Activated naive CD4-positive, alpha-beta T cell treated with anti-CD3 and anti-CD28 coated beads, Interleukin-2, amount 50 U/mL, for 24 hours (primary cell): ENCODE data around the gene PRRX2.
A peak's percentile ranks its signal among the peaks of the same experiment; 100 is the strongest.

Source experiments
- H3K27ac Mint-ChIP-seq: one replicate; pipeline ENCODE4 v1.8.0; 2021; ENCODE audit warnings: mild to moderate bottlenecking, mixed read lengths
- H3K27me3 Mint-ChIP-seq: one replicate; pipeline ENCODE4 v1.8.0; 2021; ENCODE audit warnings: mixed read lengths
- H3K36me3 Mint-ChIP-seq: one replicate; pipeline ENCODE4 v1.8.0; 2021; ENCODE audit warnings: mixed read lengths
- H3K4me1 Mint-ChIP-seq: one replicate; pipeline ENCODE4 v1.8.0; 2021; ENCODE audit warnings: mixed read lengths
- H3K4me3 Mint-ChIP-seq: one replicate; pipeline ENCODE4 v1.8.0; 2021; ENCODE audit warnings: mild to moderate bottlenecking, mixed read lengths
- H3K9me3 Mint-ChIP-seq: one replicate; pipeline ENCODE4 v1.8.0; 2021; ENCODE audit warnings: mixed read lengths

The PRRX2 gene

DNA sequence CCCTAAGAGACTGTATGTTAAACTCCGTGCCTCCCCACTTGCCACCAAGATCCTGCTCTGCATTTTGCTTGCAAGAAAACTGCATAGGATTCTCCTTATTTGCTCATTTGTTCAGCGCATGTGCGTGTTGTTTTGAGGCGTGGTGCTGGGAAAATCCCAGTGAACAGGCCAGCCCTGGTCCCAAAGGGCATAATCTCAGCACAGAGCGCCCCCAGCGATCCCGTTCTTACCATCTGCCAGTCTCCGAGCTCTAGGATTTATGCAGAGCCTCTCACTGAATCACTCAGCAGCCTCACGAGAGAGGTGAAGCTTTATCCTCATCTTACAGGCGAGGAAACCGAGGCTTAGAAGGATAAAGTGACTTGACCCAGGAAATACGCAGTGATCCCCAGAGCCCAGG, 11.5 kb downstream of the PRRX2 start:
- Mint-ChIP-seq H3K4me1 (no peaks in the 10 kb centered on the region), H3K4me3 (no peak overlapping the region), H3K36me3 (no peaks in the 10 kb centered on the region), H3K27ac (no peak overlapping the region), H3K9me3 (no peaks in the 10 kb centered on the region), H3K27me3 (peaks cover 7% of the 10 kb centered on the region)

DNA sequence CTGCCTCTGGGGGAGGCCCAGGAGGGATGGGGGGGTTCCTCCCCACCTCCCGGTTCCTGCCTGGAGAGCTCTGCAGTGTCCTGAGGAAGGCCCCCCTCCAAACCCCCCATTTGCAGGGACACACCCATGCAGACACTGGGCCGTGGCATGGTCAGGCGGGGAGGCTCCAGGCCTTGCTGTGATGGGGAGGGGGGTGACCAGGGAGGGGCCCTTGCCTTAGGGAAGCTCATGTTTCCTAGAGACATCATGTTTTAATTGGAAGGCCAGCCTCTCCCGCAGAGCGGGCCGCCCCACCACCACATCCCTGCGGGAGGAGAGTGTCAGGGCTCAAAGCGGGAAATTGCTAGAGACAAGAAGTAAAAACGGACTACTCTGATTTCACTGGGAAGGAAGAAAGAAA, 12.0 kb downstream of the PRRX2 start:
- H3K4me3 Mint-ChIP-seq = no peak overlapping the region
- H3K4me1 Mint-ChIP-seq = no peaks in the 10 kb centered on the region

DNA sequence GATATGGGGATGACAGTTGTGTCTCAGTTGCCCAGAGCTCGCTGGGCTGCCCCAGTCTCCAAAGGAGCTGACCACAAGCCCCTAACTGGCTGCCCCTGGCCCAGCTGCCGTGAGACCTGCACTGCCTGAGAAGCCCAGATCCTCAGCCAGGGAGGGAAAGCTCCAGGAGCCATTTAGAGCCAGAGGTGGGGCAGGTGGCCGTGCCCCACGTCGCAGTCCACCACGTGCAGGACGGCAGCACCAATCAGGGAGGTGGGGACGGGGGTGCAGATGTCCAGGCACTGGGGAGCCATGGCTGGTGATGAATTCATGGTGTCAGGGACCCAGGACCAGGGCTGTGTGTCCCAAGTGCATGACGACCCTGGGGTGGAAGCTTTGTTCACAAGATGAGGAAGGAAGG, 13.4 kb downstream of the PRRX2 start:
- Mint-ChIP-seq H3K27me3 (peaks cover 9% of the 10 kb centered on the region), H3K4me1 (no peaks in the 10 kb centered on the region), H3K9me3 (no peaks in the 10 kb centered on the region), H3K36me3 (no peaks in the 10 kb centered on the region), H3K27ac (no peak overlapping the region), H3K4me3 (no peak overlapping the region)

More for the DNA sequence above, 12.0 kb downstream of the PRRX2 start:
- Mint-ChIP-seq H3K9me3 (no peaks in the 10 kb centered on the region), H3K36me3 (no peaks in the 10 kb centered on the region), H3K27ac (no peak overlapping the region), H3K27me3 (peaks cover 9% of the 10 kb centered on the region)

DNA sequence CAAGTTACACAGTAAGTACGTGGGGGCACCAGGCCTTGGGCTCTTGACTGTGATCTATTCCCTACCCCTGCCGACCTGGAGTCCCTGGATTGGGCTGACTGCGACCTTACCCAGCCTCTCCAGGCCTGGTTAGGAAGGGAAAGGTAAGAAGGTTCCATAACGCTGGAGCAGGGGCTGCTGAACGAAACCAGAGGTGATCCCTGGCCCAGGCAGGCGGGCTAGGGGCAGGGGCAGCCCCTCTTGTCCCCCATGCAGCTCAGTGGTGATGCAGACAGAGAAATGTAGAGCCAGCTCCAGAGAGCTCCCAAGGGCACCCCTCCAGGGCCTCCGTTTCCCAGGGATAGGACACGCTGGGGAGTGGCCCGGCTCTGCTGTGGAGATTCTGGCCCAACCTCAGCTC, 14.1 kb downstream of the PRRX2 start:
- H3K27me3 Mint-ChIP-seq = peaks cover 9% of the 10 kb centered on the region
- no peak overlapping the region for H3K4me3 Mint-ChIP-seq
- no peaks in the 10 kb centered on the region for H3K36me3 Mint-ChIP-seq
- no peaks in the 10 kb centered on the region for H3K9me3 Mint-ChIP-seq
- H3K27ac Mint-ChIP-seq = no peak overlapping the region
- no peaks in the 10 kb centered on the region for H3K4me1 Mint-ChIP-seq

DNA sequence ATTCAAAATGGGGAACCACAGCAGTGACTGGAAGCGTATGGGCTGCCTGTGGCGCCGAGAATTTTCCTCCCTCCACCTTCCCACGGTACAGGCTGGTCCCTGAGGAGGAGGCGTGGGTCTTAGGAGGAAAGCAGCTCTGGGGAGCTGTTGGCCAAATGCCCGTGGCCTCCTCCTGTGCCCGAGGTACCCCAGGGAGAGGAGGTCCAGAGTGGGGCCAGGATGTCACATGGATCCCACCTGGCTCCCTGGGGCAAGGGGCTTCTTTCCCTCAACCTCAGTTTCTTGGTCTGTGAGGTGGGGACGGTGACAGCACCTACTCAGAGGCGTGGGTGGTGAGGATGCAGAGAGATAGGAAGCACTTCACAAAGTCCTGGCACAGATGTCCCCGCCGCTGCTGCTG, 16.5 kb downstream of the PRRX2 start:
- Mint-ChIP-seq H3K4me1 (no peaks in the 10 kb centered on the region), H3K27ac (no peak overlapping the region), H3K27me3 (peaks cover 8% of the 10 kb centered on the region), H3K36me3 (no peaks in the 10 kb centered on the region), H3K9me3 (no peaks in the 10 kb centered on the region), H3K4me3 (no peak overlapping the region)

DNA sequence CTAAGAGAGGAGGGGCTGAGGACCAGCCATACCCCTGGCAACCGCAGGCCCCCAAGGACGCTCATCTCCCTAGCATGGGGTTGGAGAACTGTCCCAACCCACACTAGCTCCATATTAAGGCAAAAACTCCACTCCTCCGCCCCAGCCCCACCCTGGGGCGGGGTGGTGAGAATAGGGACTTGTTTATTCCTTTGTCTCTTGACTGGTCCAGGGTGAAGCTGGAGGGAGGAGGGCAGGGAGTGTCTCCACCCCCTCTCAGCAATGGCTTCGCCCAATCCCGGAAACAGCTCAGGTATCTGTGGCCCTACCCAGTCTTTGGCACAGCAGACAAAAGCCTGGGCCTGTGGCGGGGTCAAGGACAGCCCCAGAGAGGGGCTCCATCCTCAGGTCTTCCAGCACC, 16.9 kb downstream of the PRRX2 start:
- H3K27me3 Mint-ChIP-seq = peaks cover 6% of the 10 kb centered on the region

DNA sequence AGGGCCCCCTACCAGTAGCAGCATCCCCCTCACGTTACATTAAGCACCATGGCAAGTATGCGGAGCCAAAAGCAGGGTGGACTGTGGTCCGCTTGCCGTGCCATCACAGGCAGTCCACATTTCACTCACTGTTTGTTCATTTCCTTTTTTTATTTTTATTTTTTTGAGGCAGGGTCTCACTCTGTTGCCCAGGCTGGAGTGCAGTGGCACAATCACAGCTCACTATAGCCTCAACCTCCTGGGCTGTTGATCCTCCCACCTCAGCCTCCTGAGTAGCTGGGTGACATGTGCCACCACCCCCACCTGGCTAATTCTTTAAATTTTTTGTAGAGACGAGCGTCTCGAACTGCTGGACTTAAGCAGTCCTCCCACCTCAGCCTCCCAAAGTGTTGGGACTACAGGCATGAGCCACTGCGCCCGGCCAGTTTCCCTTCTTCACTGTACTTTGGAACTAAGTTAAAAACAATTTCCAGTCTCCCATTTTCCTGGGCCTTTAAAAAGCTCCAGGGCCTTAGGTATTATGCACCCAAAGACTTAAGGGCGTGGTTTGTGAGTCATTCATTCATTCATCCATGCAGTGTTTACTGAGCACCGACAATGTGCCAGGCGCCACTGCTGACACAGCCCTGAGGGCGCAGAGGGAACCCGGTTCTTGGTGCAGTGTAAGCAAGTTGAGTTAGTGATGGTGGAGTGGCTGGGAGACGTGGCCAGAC, 19.9 kb downstream of the PRRX2 start:
- H3K27ac Mint-ChIP-seq = no peak overlapping the region
- H3K9me3 Mint-ChIP-seq = no peaks in the 10 kb centered on the region
- H3K36me3 Mint-ChIP-seq = no peaks in the 10 kb centered on the region
- no peaks in the 10 kb centered on the region for H3K4me1 Mint-ChIP-seq
- no peak overlapping the region for H3K4me3 Mint-ChIP-seq
- H3K27me3 Mint-ChIP-seq = peaks cover 4% of the 10 kb centered on the region

More for the DNA sequence above, 16.9 kb downstream of the PRRX2 start:
- no peak overlapping the region for H3K4me3 Mint-ChIP-seq
- H3K27ac Mint-ChIP-seq = no peak overlapping the region
- no peaks in the 10 kb centered on the region for H3K4me1 Mint-ChIP-seq
- H3K36me3 Mint-ChIP-seq = no peaks in the 10 kb centered on the region
- H3K9me3 Mint-ChIP-seq = no peaks in the 10 kb centered on the region

DNA sequence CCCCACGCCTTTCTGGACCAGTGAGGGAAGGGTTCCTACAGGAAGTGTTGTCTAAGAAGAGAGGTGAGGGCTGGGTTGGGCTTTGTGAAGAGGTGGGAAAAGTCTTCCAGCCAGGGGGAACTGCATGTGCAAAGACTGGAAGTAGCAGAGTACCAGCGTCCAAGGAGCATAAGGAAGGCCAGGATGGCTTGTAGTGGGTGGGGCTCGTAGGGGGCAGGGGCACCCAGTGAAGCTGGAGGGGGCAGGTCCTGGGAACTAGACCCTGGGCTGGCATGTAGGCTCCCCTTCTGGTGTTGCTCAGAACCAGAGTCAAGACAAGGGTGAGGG, 20.4 kb downstream of the PRRX2 start:
- Mint-ChIP-seq H3K27ac (no peak overlapping the region), H3K27me3 (peaks cover 2% of the 10 kb centered on the region), H3K9me3 (no peaks in the 10 kb centered on the region), H3K36me3 (no peaks in the 10 kb centered on the region), H3K4me1 (no peaks in the 10 kb centered on the region), H3K4me3 (no peak overlapping the region)

DNA sequence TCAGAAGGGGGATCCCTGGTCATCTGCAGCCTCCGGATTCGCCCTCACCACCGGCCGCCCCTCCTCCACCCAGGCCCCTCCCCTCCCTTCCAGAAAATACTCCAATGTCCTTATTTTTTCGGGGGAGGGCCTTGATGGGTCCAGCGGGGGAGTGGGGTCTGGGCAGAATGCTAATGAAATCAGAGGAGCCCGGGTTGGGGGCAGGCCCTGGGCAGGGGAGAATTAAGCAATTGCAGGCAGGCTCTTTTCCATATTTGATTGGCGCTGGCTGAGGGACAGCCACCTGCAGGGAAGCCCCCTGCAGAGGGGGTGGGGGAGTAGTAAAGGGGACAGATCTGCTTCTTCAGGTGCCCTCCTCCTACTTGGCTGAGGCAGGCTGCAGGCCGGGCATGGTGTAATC, 21.3 kb downstream of the PRRX2 start:
- Mint-ChIP-seq H3K27ac (no peak overlapping the region), H3K27me3 (peaks cover 2% of the 10 kb centered on the region), H3K36me3 (no peaks in the 10 kb centered on the region), H3K4me3 (no peak overlapping the region), H3K4me1 (no peaks in the 10 kb centered on the region), H3K9me3 (no peaks in the 10 kb centered on the region)

DNA sequence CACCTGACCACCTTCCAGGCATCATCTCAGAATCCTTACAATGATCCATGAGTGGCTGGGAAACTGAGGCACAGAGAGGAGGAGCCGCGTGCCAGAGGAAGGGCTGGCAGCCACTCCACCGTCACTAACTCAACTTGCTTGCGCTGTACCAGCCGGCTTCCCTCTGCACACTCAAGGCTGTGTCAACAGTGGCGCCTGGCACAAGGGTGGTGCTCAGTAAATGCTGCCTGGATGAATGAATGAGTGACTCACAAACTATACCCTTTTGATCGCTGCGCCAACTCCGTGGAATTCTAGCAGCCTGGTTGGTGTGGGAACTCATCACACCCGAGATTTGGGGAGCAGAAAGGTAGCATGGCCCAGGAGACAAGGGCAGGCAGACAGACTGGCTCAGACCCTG, 21.9 kb downstream of the PRRX2 start:
- no peak overlapping the region for H3K27ac Mint-ChIP-seq

DNA sequence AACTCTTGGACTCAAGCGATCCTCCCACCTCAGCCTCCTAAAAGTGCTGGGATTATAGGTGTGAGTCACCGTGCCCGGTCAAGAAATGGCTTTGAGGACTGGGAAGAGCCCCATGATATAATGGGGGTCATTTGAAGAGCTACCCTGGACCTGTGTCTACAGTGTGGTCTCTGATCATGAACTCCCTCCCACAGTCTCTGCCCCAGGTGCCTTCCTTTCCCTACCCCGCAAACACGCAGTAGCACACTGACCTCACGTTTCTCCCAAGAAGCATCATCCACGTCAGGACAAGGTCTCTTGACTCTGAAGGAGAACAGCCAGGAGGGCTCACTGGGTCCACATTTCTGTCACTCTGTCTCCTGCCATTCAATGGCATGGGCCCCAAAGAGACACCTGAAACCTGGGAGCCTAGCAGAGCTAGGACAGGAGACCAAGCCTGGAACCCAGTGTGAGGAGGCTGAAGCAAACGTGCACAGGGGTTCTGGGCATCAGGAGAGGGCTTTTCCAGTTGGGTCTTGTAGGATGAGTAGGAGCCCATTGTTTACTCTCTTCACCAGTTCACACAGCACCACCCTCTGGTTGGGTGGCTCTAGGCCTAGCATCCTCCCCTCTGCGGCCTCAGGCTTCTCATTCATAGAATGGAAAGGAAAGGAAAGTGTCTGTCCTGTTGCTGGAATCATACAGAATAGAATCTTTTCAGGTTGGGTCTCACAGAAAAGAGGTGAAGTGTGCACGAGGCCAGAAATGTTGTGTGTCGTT, 23.0 kb downstream of the PRRX2 start:
- Mint-ChIP-seq H3K9me3 (no peaks in the 10 kb centered on the region), H3K27me3 (no peaks in the 10 kb centered on the region), H3K27ac (no peak overlapping the region), H3K36me3 (no peaks in the 10 kb centered on the region), H3K4me3 (no peak overlapping the region), H3K4me1 (no peaks in the 10 kb centered on the region)

More for the DNA sequence above, 21.9 kb downstream of the PRRX2 start:
- Mint-ChIP-seq H3K27me3 (no peaks in the 10 kb centered on the region), H3K9me3 (no peaks in the 10 kb centered on the region), H3K4me3 (no peak overlapping the region), H3K4me1 (no peaks in the 10 kb centered on the region), H3K36me3 (no peaks in the 10 kb centered on the region)

DNA sequence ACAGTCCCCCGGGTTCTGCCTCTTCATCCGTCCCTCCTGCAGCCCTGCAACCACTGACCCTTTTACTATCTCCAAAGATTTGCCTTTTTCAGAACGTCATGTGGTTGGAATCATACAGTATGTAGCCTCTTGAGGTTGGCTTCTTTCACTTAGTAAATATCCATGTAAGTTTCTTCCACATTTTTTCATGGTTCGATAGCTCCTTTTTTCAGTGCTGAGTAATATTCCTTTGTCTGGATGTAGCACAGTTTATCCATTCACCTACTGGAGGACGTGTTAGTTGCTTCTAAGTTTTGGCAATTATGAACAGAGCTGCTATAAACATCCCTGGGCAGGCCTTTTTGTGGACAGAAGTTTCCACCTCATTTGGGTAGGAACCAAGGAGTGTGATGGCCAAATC, 27.1 kb downstream of the PRRX2 start:
- H3K27me3 Mint-ChIP-seq = peaks cover 6% of the 10 kb centered on the region
- H3K4me1 Mint-ChIP-seq = peaks cover 3% of the 10 kb centered on the region
- no peak overlapping the region for H3K4me3 Mint-ChIP-seq
- no peak overlapping the region for H3K27ac Mint-ChIP-seq
- no peaks in the 10 kb centered on the region for H3K36me3 Mint-ChIP-seq
- H3K9me3 Mint-ChIP-seq = no peaks in the 10 kb centered on the region

DNA sequence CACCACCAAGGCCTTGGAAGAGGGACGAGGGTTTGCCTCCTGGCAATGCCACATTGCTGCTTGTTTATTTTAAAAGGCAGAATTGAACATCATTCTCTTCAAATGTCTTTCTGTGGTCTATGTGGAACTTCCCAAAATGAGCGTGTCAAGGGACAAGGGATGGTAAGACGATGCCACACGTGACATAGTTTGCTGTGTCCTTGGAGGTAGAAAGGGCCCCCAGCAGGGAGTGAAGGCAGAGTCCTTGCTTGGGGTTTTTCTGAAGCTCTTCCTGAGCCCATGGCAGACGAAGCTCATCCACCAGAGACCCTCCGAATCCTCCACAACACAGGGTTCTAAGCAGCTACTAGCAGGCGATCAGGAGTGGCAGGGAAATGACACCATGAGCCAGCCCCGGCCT, 28.3 kb downstream of the PRRX2 start:
- H3K4me1 Mint-ChIP-seq = peaks cover 3% of the 10 kb centered on the region
- H3K27me3 Mint-ChIP-seq = peaks cover 7% of the 10 kb centered on the region
- no peak overlapping the region for H3K4me3 Mint-ChIP-seq
- no peaks in the 10 kb centered on the region for H3K9me3 Mint-ChIP-seq
- H3K36me3 Mint-ChIP-seq = no peaks in the 10 kb centered on the region
- no peak overlapping the region for H3K27ac Mint-ChIP-seq

DNA sequence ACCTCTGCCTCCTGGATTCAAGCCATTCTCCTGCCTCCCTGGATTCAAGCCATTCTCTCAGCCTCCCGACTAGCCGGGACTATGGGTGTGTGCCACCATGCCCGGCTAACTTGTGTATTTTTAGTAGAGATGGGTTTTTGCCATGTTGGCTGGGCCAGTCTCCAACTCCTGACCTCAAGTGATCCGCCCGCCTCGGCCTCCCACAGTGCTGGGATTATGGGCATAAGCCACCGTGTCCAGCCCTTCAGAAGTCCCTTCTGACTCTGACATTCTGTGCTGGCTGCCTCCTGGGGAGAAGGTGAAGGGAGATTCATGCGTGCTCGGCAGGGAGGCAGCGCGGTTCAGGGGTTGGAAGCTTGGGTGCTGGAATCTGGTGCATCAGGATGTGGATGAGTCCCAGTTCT, 28.8 kb downstream of the PRRX2 start:
- Mint-ChIP-seq H3K36me3 (no peaks in the 10 kb centered on the region), H3K4me1 (peaks cover 3% of the 10 kb centered on the region), H3K27ac (no peak overlapping the region), H3K9me3 (no peaks in the 10 kb centered on the region), H3K27me3 (peaks cover 8% of the 10 kb centered on the region), H3K4me3 (no peak overlapping the region)

DNA sequence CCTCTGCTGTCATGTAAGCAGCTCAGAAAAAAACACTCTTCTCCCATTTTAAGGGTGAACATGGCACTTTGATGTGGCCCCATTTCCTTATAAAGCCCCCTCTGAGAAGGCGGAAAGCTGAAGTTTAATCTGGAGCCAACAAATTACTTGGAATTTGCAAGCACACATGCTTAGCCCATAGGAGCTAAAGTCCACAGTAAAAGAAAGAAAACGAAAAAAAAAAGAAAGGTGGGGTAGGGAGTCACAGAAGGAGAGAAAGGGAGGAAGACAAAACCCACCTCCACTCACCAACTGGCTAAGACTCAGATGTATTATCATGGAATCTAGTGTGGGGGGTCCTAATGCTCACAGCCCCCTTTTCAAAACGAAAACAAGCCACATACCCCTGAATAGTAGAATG, 30.4 kb downstream of the PRRX2 start:
- Mint-ChIP-seq H3K9me3 (no peaks in the 10 kb centered on the region), H3K36me3 (no peaks in the 10 kb centered on the region), H3K27me3 (peaks cover 11% of the 10 kb centered on the region), H3K4me3 (no peak overlapping the region), H3K27ac (no peak overlapping the region), H3K4me1 (peaks cover 3% of the 10 kb centered on the region)

DNA sequence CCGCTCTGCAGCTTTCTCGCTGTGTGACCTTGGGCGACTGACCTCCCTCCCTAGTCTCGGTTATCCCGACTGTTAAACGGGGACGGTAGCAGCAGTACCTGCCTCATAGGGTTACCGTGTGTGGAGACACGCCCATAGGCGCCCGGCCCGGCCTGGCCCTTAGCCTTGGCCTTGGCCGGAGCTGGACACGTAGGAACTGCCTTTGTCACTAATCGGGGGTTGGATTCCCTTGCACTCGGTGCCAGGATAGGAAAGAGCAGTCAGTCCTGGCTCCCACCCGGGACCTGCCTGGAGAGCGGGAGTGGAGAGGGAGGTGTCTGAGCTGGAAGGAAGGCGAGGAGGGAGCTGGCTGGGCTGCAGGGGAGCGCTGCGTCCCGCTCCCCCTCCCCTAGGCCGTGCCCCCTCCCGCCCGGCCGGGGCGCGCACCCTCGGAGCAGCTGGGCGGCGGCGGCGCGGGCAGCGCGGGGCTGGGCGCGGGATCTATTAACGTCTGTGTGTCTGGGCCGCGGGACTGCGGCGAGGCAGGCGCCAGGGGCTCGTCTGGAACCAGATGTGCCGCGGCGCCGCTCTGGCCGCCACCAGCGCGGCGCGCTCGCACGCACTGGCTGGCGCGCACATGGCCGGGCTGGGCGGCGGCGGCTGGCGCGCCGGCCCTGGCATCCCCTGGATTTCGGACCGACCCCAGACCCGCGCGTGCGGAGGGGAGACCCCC, 31.7 kb downstream of the PRRX2 start:
- H3K9me3 Mint-ChIP-seq = no peaks in the 10 kb centered on the region
- peaks cover 3% of the 10 kb centered on the region for H3K4me1 Mint-ChIP-seq
- peak overlapping the region; percentile 84 for H3K27ac Mint-ChIP-seq
- no peaks in the 10 kb centered on the region for H3K36me3 Mint-ChIP-seq
- peak overlapping the region; percentile 81 for H3K4me3 Mint-ChIP-seq
- peaks cover 11% of the 10 kb centered on the region for H3K27me3 Mint-ChIP-seq
